ENCODE measurements around the gene PTPN21.

The PTPN21 gene

GRCh38 chr14:88468406-88468805 lies 86.4 kb downstream of the PTPN21 start:
- DNase-seq (ENCODE audit: low read depth) = peak; percentile 84

GRCh38 chr14:88463318-88463717 lies 91.5 kb downstream of the PTPN21 start:
- peak; percentile 52 for DNase-seq (ENCODE audit: low read depth)

- no peak for DNase-seq (ENCODE audit: low read depth)
These were observed 99.9 kb downstream of the PTPN21 start for GRCh38 chr14:88454886-88455285.

- no peak for DNase-seq (ENCODE audit: low read depth)
These were observed 102.6 kb downstream of the PTPN21 start for GRCh38 chr14:88452231-88452630.

GRCh38 chr14:88439088-88439487 lies 115.7 kb downstream of the PTPN21 start:
- DNase-seq (ENCODE audit: low read depth) = no peak

GRCh38 chr14:88437658-88438057 lies 117.1 kb downstream of the PTPN21 start:
- DNase-seq (ENCODE audit: low read depth) = peak; percentile 27

- no peak for DNase-seq (ENCODE audit: low read depth)
These were observed 123.8 kb downstream of the PTPN21 start for GRCh38 chr14:88430976-88431375.

GRCh38 chr14:88426271-88426670 lies 128.5 kb downstream of the PTPN21 start:
- DNase-seq (ENCODE audit: low read depth) = peak; percentile 80

GRCh38 chr14:88424573-88424972 lies 130.2 kb downstream of the PTPN21 start:
- peak; percentile 61 for DNase-seq (ENCODE audit: low read depth)

- peak; percentile 94 for DNase-seq (ENCODE audit: low read depth)
These were observed 131.7 kb downstream of the PTPN21 start for GRCh38 chr14:88422919-88423650.

GRCh38 chr14:88422047-88422446 lies 132.8 kb downstream of the PTPN21 start:
- DNase-seq (ENCODE audit: low read depth) = peak; percentile 28

GRCh38 chr14:88421286-88421685 lies 133.5 kb downstream of the PTPN21 start:
- DNase-seq (ENCODE audit: low read depth) = no peak

- no peak for DNase-seq (ENCODE audit: low read depth)
These were observed 134.6 kb downstream of the PTPN21 start for GRCh38 chr14:88420187-88420586.

GRCh38 chr14:88417594-88417993 lies 137.2 kb downstream of the PTPN21 start:
- DNase-seq (ENCODE audit: low read depth) = no peak
